HG02763 (cell line): ENCODE data around the gene ASPHD2.
"Not testable (repeated sequence)": the region's sequence is repeated elsewhere in the genome, so short reads cannot be mapped to it uniquely, and the experiment has no call there.

Experiments
- ATAC-seq: cut with Tn5 transposase; IDR thresholded peaks from one replicate; pipeline ENCODE4 v1.9.1; 2021; ENCODE audit warnings: mild to moderate bottlenecking, moderate library complexity; ENCODE audit not compliant: unreplicated experiment

The ASPHD2 gene

DNA sequence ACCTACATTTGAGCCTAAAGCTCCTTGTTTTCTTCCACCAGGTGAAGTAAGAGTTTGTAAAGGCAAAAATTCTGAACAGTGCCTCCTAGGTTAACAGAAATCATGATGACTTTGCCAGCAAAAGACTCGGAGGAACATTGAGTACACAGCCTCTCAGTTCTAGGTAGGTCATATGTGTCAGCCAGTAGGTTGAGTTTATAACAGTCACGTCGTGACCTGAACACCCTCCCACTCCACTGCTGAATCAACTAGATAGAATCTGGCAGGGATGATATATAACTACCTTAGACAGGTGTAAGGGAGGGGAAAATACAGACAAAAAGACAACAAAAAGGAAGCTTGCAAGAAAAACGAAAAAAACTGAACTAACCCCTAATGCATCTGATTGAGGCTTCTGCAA lies 12.8 kb upstream of the ASPHD2 start:
- ATAC-seq = no peak

DNA sequence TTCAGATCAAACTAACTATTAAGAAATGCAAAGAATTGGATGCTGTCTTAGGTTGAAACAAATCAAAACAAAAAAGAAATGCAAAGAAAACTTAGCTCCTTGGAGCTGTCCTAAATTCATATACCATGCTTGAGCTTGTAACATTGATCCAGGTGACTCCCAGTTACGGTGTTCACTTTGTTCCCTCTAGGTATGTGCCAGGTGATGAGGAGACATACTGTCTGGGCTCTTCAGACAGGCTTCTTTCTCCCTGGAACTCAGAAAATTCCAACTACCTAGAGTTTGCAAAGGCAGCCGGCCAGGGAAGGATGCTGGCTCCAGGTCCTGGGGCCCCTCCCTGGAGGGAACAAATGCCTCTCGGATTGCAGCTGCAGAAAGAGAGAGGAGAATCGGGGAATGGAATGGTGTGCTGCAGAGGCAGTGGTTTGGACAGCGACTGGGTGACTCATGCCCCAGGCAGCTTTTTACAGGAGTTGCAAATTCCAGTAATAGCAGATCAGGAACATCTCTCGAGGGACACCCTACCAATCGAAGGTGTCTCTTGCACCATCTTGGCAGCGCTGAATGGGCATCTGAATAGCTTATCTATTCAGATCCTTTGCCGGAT lies 12.3 kb upstream of the ASPHD2 start:
- ATAC-seq = no peak

DNA sequence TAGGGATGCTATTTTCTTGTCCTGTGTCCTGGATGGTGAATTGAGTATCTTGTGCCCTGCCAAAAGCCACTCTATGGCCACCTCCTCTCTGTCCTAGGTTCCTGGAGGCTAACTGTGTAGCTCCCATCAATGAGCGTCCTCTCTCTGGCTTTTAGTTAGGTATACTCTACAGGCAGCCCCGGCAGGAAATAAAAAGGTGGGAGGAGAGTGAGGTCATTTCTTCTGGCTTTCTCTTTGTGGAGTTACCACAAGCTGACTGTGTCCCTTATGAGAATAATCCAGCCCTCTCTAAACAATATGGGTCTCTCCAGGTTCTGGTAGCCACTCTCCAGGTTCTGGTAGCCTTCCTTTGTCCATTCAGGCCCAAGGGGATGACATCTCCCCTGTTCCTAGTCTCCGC lies 11.7 kb upstream of the ASPHD2 start:
- ATAC-seq = no peak

DNA sequence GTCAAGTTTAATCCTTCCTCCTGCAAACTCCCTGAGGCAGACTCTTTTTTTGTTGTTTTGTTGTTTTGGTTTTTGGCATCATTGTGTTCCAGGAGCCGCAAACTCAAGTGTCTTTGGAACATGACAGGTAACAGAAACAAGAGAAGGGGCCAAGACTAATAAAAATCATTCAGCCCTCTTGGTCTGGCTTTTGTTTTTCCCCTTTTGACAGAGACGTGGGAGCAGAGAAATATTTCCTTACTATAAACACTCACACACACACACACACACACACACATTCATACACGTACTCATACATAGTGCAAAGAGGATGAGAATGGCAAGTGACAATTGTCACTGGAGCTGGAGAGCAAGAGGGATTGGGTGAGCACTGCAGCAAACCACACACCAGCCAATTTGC lies 10.4 kb upstream of the ASPHD2 start:
- no peak for ATAC-seq

DNA sequence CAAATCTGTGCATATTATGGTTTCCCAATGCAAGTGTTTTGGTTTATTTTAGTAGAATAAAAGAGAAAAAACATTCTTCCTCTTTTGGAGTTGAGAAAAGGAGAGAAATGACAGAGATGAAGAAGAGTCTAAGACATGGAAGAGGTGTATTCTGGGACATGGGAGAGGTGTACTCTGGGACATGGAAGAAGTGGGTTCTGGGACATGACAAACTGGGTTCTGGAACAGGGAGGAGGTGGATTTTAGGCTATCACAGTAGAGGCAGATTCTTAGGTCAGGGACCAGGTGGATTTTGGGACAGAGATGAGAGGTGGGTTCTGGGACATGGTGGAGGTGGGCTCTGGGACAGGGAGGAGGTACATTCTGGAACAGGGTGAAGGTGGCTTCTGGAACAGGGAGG lies 2.1 kb upstream of the ASPHD2 start:
- no peak for ATAC-seq

DNA sequence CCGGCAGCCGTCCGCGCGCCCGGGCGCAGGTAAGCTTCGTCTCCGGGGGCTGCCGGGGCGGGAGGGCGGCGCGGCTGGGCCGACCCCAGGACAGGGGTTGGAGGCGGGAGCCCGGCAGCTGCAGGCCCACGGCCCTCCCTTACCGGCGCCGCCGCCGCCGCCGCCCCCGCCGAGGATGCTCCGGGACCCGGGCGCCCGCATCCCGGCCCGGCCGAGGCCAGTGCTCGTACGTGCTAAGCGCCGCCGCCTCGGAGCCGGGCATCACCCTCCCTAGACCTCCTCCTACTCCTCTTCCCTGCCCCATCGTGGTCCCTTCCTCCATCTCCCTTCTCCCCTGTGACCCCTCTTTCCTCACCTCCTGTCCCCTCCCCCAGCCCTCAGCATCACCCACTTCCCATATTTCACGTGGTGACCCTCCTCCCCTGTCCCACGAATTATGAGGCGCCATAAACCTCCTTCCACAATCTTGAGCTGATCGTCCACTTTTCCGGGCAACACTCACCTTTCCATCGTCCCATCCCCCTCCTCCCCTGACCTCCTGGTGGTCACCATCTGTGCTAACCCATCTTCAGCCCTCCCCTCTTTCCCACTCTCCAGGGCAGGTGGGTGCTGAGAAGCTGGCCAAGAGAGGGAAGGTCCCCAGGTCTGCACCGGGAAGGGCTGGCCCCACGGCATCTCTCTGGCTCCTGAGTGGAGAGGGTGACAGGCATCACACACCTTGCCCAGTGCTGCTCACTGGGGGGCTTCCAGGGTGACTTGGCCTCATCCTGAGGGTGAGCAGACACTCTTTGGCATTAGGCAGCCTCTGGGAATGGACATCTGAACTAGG lies 612 bp downstream of the ASPHD2 start:
- ATAC-seq = peak; percentile 9

DNA sequence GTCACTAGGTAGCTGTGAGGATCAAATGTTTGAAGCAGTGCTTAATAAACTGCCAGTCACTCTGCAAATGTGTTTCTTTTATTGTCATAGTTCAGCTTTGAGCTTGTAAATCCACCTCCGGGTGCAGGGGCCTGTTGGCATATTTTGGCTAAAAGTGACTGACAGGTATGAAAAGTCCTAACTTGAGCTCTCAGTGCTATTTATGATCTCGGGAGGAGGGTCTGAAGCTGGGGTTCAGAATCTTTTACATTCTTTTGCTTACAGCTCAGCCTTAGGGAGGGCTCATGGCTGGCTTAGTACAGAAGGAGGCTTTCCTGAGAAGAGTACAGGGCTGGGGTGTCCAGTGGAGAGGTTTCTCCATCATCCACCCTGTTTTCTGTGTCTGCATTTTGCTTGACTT lies 1.5 kb downstream of the ASPHD2 start:
- no peak for ATAC-seq

DNA sequence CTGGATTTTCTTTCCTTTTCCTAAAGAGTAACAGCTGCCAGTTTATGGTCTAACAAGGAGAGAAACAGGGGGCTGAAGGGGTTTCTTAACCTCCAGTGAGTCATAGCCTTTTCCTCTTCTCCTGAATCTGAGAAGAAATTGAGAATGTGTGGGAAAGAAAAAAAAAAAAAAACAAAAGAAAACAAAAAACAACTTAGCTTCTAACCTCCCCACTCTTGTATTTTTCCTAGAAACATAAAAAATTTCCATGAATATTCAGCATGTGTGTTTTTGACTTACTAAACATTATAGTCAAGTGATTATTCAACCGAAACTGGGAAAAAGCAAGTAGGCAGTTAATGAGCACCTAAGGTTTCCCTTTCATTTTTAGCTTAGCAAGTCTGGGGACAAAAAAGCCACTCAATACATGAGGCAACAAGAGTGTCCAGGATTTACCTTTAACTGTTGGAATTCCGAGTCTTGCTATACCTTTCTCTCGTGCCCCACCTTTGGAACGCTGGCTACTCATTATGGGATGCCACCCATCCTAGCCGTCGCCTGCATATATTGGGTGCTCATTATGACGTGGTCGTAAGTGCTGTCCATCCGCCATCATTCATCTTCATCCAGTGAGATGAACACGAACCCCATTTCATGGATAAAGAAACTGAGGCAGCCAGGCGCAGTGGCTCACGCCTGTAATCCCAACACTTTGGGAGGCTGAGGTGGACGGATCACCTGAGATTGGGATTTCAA lies 2.4 kb downstream of the ASPHD2 start:
- no peak for ATAC-seq

DNA sequence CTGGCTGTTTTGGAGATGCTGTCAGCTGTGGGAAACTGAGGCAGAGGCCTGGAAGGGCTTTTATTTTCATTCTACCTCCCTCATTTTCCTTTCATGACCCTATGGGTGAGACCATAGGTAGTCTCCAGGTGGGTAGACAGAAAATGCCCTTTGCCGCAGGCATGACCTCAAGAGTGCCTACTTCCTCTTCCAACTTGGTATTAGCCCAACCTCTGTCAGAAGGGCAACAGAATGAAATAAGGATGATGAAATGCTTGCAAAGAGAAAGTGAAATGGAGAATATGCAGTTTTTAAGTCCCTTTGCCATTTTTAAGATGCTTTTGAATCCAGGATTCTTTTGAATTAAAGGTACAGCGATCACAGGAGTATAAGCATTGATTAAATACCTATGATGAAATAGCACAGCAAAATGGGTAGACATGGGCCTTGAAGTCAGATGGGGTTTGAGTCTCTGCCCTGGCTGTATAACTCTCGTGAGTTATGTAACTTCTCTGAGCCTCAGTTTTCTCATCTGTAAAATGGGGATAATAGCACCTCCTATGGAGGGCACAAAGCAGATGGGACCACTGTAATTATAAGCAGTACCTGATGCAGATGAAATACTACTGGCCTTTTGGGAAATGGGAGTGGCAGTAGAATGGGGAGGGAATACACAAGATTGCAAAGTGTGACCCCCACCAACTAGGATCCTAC lies 3.7 kb downstream of the ASPHD2 start:
- no peak for ATAC-seq

DNA sequence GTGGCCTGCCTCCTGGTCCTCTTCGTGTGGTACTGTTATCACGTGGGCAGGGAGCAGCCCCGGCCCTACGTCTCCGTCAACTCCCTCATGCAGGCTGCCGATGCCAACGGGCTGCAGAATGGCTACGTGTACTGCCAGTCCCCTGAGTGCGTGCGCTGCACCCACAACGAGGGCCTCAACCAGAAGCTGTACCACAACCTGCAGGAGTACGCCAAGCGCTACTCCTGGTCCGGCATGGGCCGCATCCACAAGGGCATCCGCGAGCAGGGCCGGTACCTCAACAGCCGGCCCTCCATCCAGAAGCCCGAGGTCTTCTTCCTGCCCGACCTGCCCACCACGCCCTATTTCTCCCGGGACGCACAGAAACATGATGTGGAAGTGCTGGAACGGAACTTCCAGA lies 4.7 kb downstream of the ASPHD2 start:
- no peak for ATAC-seq

DNA sequence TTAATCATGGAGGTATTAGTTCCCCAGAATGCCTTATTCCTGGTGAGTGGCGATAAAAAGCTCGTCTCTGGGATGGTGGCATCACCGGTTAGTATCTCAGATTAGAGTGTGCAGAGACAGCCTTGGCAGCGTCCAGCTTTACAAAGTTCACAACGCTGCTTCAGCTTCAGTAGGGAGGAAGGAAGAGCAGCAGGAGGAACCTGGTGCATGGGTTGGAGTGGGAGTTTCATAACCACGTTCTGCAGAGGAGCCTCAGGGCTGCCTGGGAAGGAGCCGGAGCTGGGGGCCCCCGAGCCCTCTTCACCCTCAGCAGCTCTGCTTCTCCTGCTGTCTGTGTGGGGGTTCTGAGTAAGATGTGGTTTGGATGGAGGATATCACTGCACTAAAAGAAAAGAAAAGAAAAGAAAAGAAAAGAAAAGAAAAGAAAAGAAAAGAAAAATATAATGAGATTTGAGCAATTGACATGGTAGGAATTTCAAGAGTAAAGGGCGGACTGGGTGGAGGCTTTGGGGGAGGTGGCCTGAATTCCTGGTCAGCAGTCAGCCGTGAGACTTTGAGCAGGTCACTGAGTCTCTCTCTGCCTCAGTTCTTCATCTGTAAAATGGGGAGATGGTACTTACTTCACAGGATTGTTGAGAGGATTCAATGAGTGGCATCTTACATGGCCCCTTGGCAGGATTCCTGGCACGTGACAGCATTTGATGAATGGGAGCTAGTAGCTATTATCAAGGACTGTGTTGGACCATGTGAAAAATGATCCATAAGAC lies 6.5 kb downstream of the ASPHD2 start:
- no peak for ATAC-seq

DNA sequence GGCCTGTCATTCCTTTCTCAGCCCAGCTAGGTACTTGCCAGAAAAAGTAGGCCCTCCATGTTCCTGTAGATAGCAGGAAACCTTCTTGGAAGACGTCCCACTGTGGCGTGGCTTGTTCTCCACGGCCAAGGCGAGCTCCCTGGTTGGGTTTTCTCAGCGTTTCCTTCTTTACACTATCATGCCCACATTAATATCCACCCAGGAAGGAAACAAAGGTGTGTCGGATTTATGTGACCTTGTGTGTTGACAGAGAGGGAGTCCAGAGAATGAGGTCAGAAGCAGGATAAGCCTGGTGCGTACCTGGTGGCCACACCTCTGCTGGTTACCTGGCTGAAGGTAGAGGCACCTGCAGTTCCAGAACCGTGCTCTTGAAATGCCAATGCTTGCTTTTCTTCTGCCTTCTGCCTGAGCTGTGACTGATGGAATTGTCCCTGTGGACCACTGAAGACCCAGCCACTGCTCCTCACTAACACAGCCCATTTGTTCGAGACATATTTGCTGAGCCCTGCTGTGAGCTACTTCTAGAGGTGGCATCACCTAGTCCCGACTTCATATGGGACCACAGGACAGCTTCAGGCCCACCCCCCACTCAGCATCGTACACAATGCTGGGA lies 7.9 kb downstream of the ASPHD2 start:
- ATAC-seq = no peak

DNA sequence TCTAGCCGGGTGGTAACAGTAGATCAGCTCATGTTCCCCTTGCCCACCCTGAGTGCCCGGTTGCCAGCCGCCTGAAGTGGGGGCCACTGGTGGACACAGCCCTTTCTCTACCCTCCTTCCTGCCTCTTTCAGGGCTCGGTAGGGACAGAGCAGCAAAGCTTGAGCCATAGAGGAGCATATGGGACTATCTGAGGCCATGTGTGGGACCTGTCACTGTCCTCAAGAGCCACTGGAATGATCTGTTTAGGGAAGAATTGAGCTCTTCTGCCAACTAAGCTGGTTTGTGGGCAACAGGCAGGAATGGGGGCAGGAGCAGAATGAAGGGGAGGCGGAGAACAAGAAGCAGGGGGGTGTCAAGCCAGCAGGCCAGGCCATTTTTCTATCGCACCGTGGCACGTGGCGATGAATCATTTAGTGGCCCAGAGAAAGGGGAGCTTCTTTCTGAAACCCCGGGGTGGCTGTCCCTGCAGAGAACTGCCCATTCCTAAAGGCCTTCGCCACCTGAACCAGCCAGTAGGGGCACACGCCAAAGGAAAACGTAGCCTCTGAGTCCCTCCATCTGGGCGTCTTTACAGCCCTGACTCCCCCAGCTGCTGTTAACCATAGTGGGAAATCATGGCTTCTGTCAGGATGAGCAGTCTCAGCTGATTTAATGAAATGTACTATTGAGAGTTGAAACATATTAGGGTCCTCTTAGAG lies 8.8 kb downstream of the ASPHD2 start:
- no peak for ATAC-seq

DNA sequence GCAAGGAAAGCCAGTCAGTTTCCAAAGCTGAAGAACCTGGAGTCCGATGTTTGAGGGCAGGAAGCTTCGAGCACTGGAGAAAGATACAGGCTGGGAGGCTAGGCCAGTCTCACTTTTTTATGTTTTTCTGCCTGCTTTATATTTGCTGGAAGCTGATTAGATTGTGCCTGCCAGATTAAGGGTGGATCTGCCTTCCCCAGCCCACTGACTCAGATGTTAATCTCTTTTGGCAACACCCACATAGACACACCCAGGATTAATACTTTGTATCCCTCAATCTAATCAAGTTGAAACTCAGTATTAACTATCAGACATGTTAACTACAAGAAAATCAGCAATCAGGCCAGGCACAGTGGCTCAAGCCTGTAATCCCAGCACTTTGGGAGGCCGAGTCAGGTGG lies 9.7 kb downstream of the ASPHD2 start:
- not testable (repeated sequence) for ATAC-seq

DNA sequence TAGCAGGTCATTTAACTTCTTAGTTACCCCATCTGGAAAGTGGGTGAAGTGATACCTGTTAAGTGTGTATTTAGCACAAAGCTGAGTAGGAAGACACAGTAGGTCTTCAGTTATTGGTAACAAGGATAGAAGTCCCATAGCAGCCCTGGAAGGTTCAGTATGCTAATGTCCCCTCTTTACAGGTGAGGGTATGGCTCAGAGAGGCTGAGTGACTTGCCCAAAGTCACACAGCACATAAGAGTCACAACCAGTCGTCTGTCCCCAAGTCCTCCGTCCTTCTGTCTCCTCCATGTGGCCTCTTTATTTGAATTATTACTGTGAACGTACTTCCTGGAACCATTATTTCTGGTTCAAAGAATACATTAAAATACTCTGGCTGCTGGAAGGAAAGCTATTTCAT lies 10.5 kb downstream of the ASPHD2 start:
- ATAC-seq = no peak

DNA sequence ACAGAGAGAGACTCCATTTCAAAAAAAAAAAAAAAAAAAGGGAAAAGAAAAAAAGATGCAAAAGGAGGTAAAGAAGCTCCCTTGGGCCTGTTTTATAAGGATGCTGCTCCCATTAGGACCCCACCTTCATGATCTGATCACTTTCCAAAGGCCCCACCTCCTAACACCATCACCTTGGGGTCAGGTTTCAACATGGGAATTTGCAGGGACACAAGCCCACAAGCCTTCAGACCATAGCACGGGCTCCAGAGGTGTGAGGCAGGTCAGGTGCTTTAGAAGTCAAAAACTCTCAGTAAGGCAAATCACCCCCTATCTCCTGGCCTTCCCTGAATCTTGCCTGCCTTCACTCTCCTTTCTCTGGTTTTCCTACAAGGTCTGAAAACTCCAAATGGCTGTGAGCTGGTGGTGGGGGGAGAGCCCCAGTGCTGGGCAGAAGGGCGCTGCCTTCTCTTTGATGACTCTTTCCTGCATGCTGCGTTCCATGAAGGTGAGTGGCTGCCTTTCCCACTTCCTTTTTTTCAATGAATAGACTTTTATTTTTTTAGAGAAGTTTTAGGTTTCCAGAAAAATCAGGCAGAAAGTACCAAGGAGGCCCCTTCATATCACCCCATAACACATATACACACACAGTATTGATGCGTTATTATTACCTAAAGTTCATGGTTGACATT lies 13.2 kb downstream of the ASPHD2 start:
- ATAC-seq = no peak

DNA sequence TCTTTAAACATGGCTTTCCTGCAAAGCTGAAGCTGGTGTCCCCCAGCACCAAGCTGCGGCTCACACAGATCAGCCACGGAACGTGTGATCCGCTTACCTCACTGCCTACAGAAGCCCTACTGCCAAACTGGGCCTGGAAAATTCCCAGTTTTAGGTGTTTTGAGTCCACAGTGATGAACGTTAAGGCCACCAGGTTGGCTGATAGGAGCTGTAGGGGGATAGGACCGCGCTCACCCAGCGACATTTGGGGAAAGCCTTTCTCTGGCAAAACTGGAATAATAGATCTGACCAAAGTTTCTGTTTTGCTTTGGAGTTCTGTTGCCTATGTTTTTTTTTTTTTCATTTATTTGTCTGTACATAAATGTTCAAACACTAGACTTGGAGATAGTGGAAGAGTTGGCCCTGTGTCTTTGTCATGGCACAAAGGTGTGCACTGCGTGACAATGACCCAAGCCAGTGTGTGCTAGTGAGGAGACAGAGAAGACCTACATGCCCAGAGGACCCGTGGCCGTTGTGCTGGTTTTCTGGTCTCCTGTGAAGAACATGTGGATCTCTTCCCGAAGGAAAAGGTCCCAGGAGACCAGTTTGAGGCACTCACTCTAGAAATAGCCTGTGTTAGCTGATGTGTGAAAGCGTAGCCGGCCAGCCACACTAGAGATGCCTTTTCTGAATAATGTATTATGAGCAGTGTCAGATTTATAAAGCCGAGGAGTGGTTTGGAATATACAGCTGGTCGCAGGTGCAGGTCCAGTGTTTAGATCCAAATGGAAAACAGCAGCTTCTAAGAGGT lies 15.0 kb downstream of the ASPHD2 start:
- no peak for ATAC-seq

DNA sequence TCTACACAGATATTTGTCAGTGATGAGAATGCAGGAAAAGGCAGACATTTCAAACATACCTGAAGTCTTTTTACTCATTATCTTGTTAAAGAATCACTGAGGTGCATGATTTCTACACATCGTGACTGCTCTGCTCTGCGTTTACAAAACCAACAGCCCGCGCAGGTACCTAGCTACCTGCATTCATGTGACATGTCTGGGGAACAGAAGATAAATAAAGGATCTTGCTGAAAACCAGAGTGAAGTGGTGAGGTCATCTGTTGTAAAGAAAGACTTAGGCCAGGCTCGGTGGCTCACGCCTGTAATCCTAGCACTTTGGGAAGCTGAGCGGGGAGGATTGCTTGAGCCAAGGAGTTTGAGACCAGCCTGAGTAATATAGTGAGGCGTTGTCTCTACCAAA lies 15.7 kb downstream of the ASPHD2 start:
- ATAC-seq = no peak
